K562 treated with DMSO at 1 percent for 48 hours (cell line): Measurements from ENCODE around the gene TRAPPC2. TPM values are rescaled to one million over a fixed set of nuclear protein-coding genes. Genes with fewer than 3 reads are reported as not detected.

Experiments used
- total RNA-seq: library from RNA; unstranded; fragments of 300-600 nt; gene quantifications from 2 replicates; pipeline ENCODE4 v1.2.3, GENCODE V29; 2022; ENCODE audit warnings: low replicate concordance; ENCODE audit errors: extremely low read depth

Gene TRAPPC2
- total RNA-seq, result not detected in 2 replicates

DNA sequence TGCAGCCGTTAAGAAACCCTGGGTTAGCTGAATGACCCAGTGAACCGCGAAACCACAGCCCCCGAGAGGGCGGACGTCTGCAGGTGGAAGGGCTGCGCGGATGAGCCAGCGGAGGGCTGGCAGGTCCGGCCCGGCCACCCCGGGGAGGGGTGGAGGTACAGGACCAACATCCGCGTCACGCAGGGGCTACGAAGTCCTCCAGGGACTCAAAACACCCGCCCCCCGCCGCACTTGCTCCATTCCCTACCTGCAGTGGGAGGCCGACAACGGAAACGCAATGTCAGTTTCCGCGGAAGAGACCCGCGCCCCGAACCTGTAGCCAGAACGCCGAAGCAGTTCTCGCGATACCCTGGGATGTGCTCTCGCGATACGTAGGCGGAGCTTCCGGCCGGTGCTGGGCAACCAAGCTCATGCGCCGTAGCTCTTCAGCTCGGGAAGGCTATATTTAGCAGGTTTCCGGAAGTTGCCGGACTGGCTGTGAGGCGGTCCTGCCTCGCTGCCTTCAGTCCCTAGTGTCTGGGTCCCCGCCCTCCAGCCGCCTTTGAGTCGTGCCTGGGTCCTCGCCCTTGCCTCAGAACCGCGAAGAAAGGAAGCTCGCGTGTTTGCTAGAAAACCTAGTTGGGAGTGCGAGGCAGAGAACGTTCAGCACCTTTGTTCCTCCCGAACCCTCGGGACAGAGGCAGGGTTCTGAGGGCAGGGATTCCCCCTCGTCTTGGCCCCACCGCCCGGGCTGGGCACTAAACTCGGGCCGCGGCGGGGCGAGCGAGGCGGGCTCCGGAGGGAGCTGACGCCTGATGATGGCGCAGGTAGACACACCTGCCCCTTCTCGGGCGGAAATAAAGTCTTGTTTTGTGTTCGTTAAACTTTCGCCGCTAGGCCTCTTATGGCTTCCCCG lies at the start of gene TRAPPC2, which contains the start of gene OFD1:
Gene TRAPPC2, minus strand, starts transcription at position 343 of the 895 bp plus-strand sequence. CDS start 14,657 bp downstream, outside the sequence.
Gene OFD1, plus strand, starts transcription at position 471 of the 895 bp plus-strand sequence. Its CDS starts 324 bp downstream, at position 795.

DNA sequence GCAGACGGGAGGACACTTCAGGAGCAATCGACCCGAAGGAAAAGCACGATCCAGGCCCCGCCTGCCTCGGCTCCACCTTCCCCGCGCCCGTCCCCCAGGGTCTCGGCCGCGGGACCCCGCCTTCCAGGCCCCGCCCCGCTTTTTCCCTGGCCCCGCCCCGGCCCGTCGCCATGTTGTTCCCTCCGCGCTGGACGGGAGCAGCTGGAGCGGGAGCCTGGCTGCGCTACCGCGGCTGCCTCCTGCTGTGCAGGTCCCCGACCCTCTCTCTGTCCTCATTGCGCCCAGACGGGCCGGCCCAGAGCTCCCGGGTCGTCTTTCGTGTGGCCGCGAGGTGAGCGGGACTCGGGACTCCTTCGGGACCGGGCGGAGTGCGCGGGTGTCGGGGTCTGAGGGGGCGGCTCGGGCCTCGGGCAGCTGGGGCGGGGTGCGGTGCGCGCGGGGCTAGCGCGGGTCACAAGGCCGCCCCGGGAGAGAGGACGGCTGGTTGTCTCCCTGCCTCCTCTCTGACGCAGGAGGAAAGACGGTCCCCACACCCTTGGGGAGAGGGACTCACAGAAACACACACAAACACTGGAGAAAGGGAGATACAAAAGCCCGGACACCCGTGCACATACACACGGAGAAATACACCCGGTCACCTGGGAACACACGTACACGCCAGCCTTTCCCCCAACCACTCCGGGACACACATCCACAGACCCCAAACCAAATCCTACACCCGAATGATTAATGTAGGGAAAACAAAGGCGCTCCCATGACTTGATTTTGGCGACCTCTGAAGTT lies 45.3 kb downstream of the TRAPPC2 start, which contains the start of gene RAB9A:
Gene RAB9A, plus strand, starts transcription at position 171 of the 783 bp plus-strand sequence. CDS start 19,619 bp downstream, outside the sequence.

Other genes with a start within 250 kb of the TRAPPC2 start
- not detected in 2 replicates for gene EGFL6, start 165.0 kb downstream of the TRAPPC2 start, total RNA-seq
- gene TCEANC, start 81.5 kb downstream of the TRAPPC2 start, total RNA-seq, result not detected in 2 replicates
- gene RAB9A, start 45.5 kb downstream of the TRAPPC2 start, total RNA-seq, result not detected in 2 replicates
- not detected in 2 replicates for gene OFD1, start 128 bp upstream of the TRAPPC2 start, total RNA-seq
- not detected in 2 replicates for gene GPM6B, start 82.5 kb upstream of the TRAPPC2 start, total RNA-seq